Measurements from ENCODE around the gene BSPH1.
"Not testable (repeated sequence)": the region's sequence is repeated elsewhere in the genome, so short reads cannot be mapped to it uniquely, and the experiment has no call there.

Gene BSPH1, protein sequence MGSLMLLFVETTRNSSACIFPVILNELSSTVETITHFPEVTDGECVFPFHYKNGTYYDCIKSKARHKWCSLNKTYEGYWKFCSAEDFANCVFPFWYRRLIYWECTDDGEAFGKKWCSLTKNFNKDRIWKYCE

DNA sequence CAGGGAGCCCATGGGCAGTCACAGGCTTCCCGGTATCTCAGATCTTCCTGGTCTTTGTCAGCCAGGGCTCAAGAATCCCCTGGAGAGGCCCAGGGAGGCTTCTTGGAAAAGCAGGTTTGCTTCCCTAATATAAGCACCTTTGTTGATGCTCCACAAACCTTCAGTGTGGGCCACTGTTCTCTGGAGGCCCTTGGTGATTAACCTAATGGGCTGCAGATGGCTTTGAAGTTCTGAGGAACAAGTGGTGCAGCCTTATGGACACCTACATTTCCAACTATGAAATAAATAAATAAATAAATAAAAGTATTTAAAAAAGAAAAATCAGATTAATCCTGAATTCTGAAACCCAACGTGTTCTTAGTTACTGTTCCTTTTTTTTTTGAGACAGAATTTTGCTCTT lies at the start of gene BSPH1:
Gene BSPH1, minus strand, starts transcription at position 101 of the 400 bp plus-strand sequence. Its CDS starts 89 bp downstream, at position 12.
- in situ Hi-C loops (cut with HindIII; ENCODE audit: low sequenced_read_pairs): no loop called here

DNA sequence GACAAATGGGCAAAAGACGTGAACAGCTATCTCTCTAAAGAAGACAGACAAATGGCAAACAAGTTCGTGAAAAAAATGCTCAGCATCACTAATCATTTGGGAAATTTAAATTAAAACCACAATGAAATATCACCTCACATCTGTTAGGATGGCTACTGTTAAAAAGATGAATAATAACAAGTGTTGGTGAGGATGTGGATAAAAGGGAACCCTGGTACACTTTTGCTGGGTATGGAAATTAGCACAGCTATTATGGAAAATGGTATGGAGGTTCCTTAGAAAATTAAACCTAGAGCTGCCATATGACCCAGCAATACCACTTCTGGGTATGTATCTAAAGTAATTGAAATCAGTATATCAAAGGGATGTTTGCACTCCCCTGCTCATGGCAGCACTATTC lies 44.8 kb upstream of the BSPH1 start:
- in situ Hi-C loops (cut with HindIII; ENCODE audit: low sequenced_read_pairs): no loop called here

DNA sequence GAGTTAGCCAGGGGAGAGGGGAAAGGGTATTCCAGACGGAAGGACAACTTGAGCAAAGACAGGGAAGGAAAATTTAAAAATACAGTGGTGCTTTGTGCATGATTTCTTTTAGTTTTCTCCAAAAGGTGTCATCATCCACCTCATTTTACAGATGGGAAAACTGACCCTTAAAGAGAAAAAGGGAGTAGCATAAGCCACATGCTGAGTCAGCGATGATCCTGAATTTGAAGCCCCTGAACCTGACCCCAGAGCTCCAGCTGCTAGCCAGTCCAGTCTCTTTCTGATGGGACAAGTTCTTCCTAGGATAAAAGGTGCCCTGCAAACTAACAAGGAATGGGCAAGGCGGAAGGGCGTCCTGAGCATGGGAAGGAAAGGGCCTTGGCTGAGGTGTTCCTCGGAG lies 41.6 kb upstream of the BSPH1 start:
- in situ Hi-C loops (cut with HindIII; ENCODE audit: low sequenced_read_pairs): no loop called here

DNA sequence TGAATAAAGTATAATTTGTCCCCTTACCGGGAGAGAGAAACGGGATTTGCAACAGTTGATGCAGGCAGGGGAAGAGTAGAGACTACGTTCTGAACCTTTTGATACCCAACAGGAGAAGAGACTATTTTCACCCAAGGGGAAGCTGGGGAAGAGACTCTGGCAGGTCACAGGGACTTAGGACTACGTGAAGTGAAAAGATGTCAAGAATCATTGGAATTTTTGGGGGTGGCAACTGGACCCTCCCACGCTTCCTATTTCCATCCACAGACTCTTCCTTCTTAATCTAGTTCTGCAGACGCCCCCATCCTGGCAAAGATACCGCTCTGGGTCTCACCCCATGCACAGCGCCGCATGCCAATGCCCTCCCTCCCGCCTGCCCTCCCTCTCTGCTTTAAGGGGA lies 38.1 kb upstream of the BSPH1 start:
- in situ Hi-C loops (cut with HindIII; ENCODE audit: low sequenced_read_pairs): no loop called here

DNA sequence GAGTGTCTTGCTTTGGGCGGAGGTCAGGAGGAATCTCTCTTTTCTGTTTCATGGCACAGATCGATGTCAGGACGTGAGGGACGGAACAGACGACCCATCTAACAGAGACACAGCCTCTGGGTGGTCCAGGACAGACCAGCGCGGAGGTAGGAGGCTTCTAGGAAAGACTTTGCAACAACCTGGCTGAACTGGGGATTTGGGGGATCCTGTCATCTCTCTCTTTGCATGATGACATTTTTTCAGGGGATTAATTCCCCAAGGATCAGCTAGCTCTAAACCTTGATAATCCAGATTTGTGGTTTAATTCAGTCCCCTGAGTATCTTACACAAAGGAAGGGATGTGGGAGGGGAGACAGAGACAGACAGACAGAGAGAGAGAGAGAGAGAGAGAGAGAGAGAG lies 37.5 kb upstream of the BSPH1 start:
- in situ Hi-C loops (cut with HindIII; ENCODE audit: low sequenced_read_pairs): no loop called here

DNA sequence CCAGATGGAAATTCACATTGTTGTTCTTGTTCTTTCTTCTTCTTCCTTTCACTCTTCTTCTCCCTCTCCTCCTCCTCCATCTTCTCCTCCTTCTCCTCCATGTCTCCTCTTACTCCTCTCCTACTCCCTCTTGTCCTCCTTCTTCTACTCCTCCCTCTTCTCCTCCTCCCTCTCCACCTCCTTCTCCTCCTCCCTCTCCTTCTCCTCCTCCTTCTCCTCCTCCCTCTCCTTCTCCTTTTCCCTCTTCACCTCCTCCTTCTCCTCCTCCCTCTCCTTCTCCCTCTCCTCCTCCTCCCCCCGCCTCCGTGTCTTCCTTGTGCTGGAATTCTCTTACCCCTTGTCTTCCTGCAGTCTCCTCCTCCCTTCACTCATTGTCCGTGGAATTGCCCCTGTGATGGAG lies 33.5 kb upstream of the BSPH1 start:
- in situ Hi-C loops (cut with HindIII; ENCODE audit: low sequenced_read_pairs): no loop called here

DNA sequence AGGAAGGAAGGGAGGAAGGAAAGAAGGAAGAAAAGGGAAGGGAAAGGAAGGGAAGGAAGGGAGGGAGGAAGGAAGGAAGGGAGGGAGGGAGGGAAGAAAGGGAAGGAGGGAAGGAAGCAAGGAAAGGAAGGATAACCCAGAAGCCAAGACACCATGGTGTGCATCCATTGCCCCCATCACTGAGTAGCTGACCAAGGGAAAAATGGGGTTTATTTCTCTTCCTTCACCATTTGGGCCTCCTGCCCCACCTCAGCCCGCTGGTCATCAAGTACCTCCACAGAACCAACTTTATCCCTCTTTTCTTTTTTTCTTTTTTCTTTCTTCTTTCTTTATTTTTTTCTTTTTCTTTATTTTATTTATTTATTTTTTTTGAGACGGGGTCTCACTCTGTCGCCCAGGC lies 31.5 kb upstream of the BSPH1 start:
- in situ Hi-C loops (cut with HindIII; ENCODE audit: low sequenced_read_pairs): no loop called here

DNA sequence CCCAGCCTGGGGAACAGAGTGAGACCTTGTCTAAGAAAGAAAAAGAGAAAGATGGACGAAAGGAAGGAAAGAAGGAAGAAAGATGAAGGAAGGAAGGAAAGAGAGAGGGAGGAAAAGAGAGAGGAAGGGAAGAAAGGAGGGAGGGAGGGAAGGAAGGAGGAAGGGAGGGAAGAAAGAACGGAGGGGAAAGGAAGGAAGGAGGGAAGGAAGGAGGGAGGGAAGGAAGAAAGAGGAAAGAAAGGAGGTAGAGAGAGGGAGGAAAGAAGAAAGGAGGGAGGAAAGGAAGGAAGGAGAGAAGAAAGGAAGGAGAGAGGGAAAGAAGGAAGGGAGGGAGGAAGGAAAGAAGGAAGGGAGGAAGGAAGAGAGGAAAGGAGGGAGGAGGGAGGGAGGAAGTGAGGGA lies 31.0 kb upstream of the BSPH1 start:
- in situ Hi-C loops (cut with HindIII; ENCODE audit: low sequenced_read_pairs): no loop called here

DNA sequence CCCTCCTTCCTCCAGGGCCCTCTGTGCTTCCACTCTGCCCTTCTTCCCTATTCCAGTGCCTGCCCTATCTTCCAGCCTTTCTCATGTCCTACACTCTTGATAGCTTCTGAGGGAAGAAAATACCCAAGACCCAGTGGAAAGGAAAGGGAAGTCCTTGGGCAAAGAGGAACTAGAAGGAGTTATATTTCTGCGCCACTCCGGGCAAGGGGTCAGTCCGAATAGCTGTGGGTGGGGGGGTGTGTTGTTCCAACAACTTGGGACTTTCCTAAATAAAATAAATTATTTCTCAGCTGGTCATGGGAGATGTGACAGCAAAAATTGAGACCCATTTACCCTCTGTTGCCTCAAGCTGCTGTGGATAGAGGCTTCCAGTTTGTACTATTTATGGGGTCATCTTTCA lies 28.7 kb upstream of the BSPH1 start:
- in situ Hi-C loops (cut with HindIII; ENCODE audit: low sequenced_read_pairs): no loop called here

DNA sequence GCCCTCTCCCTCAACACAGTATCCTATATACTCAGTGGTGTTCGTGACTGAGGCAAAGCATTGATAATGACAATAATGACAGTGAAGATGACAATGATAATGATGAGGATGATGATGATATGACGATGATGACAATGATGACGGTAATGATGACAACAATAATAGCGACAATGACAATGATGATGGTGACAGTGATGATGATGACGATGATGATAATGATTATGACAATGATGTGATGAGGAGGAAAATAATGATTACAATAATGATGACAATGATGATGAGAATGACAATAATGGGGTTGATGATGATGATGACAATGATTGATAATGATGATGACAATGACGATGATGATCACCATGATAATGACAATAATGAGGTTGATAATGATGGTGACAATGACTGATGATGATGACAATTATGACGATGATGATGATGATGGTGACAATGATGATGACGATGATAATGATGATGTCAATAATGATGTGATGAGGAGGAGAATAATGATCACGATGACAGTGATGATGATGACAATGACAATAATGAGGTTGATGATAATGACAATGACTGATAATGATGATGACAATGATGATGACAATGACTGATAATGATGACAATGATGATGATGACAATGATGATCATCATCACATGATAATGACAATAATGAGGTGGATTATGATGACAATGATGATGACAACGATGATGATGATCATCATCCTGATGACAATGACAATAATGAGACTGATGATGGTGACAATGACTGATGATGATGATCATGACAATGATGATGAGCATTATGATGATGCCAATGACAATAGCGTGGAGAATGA lies 19.2 kb upstream of the BSPH1 start:
- in situ Hi-C loops (cut with HindIII; ENCODE audit: low sequenced_read_pairs): no loop called here

DNA sequence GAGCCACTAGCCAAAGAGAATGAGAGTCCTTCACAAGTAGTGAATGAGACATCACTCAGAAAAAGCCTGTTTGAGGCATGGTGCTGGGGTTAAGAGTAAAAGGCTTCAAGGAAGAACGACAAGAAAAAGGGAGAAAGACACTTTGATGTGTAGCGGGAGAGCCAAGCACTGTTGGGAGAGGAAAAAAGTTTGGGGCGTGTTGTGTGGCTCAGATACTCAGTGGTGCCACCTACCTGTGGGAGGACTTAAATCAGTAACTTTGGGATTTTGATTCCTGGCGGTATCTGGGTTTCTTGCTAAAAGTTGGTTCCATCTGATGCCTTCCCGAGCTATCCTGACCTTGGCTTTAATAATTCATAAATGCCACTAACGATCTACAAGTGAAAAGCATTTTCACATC lies 14.8 kb upstream of the BSPH1 start:
- in situ Hi-C loops (cut with HindIII; ENCODE audit: low sequenced_read_pairs): loop anchor here (10.0 kb wide), 1 partner anchor 78 kb away; no protein-coding TSS in a partner anchor

DNA sequence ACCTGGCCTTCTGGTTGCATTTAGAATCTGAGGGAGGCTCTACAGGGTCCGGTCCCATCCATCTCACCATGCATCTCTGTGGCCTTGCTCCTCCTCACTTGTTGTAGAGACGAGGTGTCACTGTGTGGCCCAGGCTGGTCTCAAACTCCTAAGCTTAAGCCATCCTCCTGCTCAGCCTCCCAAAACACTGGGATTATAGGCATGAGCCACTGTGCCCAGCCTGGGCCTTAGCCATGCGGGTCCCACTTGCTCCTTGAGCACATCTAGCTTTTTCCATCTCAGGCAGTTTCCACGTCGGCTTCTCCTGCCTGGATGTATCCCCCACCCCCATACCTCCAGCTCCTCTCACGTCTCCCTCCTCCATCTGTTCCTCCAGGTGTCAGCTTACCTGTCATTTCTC lies 12.3 kb upstream of the BSPH1 start:
- in situ Hi-C loops (cut with HindIII; ENCODE audit: low sequenced_read_pairs): loop anchor here (10.0 kb wide), 1 partner anchor 81 kb away; no protein-coding TSS in a partner anchor

DNA sequence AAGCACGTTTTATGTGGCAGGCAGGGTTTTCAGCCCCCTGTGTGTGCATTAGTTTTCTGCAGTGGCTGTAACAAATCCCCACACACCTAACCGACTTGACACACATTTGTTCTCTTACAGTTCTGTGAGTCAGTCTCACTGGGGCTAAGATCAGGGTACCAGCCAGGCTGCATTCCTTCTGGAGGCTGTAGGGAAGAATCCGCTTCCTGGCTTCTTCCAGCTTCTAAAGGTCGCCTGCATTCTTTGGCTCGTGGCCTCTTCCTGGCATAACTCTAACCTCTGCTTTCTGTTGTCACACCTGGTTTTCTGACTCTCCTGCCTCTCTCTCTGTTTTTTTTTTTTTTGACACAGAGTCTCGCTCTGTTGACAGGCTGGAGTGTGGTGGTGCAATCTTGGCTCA lies 8.9 kb upstream of the BSPH1 start:
- in situ Hi-C loops (cut with HindIII; ENCODE audit: low sequenced_read_pairs): loop anchor here (10.0 kb wide), 1 partner anchor 84 kb away; no protein-coding TSS in a partner anchor

DNA sequence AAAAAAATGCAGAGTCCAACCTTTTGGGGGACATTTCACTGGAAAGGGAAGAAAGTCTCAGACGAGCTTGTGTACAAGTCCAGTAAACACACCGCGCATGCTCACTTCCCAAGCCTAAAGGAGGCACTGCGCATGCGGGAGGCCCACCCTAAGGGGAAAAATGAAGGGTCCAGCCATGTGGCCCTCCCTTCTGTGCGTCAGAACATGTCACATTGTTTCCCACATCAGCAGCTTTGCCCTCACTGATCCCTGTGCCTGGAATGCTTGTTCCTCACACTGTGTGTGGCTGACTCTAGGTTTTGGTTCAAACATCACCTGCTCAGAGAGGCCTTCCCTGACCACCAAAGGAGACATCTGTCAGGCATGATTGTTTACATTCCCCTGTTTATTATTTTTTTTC lies 6.8 kb upstream of the BSPH1 start:
- in situ Hi-C loops (cut with HindIII; ENCODE audit: low sequenced_read_pairs): no loop called here

DNA sequence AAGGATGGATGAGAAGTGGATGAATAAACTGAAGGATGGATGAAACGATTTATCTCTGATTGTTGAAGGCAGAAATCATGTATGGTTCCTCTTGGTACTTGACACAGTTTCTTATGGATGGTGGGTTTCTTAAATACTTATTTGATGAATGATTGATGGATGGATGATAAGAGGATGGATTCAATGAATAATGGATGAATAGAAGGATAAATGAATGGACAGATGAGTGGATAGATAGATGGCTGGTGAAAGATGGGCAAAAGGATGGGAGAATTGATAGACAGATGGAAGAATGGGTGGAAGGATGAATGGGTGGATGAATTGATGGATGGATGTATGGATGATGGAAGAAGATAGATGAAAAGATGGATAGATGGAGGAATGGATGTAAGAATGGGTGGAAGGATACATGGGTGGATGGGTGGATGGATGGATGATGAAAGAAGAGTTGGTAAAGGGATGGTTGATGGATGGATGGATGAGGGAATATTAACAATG lies 4.3 kb upstream of the BSPH1 start:
- in situ Hi-C loops (cut with HindIII; ENCODE audit: low sequenced_read_pairs): no loop called here

DNA sequence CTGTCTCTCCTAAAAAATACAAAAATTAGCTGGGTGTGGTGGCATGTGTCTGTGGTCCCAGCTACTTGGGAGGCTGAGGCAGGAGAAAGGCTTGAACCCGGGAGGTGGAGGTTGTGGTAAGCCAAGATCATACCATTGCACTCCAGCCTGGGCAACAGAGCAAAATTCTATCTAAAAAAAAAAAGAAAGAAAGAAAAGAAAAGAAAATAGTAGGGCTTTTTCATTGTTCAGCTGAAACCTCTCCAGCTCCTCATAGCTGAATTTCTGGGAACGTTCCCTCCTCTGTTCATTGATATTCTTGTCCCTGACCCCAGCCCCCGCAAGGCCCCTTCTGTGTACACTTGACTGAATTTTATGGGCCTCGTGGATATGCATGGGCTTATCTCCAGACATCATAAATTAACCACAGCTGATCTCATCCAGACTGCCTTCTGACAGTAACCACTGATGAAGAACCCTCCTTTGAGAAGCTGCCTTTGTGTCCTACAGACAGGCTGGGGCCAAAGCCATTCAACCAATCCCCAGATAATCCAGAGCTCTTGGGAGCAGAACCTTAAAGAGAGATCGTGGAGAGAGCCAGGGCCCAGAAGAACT lies 2.3 kb upstream of the BSPH1 start, which contains the start of gene ELSPBP1:
Gene ELSPBP1, plus strand, starts transcription at position 424 of the 594 bp plus-strand sequence. CDS start 14,036 bp downstream, outside the sequence.
- in situ Hi-C loops (cut with HindIII; ENCODE audit: low sequenced_read_pairs): no loop called here

DNA sequence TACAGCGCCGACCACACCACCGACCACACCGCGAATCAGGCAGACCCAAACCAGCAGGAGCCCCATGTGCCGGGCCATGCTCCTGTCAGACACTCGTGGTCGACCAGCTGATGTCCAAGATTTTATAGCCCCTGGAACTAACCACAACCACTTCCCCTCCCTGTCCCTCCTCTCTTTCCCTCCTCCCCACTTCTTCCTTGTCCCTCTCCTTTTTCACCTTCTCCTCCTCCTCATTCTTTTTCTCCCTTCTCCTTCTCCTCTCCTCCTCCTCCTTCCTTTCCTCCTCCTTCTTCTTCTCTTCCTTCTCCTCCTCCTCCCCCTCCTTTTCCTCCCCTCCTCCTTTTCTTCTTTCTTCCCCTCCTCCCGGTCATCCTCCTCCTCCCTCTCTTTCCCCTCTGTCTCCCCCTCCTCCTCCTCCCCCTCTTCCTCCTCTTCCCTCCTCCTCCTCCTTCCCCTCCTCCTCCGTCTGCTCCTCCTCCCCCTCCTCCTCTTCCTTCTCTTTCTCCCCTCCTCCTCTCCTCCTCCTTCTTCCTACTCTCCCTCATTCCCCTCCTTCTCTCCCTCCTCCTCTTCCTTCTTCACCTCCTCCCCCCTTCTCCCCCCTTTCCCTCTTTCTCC lies 670 bp downstream of the BSPH1 start:
- in situ Hi-C loops (cut with HindIII; ENCODE audit: low sequenced_read_pairs): no loop called here

DNA sequence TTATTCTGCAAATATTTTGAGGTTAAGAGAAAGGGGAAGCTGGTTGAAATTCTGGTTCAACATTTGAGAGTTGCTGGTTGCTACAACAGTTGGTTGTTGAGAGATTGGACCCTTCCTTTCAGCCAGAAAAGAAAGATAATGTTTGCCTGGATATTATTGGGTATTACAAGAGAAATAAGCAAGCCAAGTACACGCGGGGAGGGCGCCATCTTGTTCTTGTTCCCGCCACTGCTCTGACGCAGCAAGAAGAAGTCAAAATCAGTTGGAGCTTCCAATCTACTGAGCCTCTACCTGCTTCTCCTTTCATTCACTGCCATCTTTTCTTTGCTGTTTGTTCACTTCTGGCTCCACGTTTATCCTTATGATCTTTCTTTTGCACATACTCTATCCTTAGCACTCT lies 18.4 kb downstream of the BSPH1 start:
- in situ Hi-C loops (cut with HindIII; ENCODE audit: low sequenced_read_pairs): no loop called here

DNA sequence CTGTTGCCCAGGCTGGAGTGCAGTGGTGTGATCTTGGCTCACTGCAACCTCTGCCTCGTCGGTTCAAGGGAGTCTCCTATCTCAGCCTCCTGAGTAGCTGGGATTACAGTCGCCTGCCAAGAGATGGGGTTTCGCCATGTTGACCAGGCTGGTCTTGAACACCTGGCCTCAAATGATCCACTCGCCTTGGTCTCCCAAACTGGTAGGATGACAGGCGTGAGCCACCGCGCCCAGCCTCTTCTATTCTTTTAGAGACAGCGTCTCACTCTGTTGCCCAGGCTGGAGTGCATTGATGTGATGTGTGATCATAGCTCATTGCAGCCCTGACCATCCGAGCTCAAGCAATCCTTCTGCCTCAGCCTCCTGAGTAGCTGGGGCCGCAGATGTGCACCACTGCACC lies 36.0 kb downstream of the BSPH1 start:
- in situ Hi-C loops (cut with HindIII; ENCODE audit: low sequenced_read_pairs): not testable (repeated sequence)

DNA sequence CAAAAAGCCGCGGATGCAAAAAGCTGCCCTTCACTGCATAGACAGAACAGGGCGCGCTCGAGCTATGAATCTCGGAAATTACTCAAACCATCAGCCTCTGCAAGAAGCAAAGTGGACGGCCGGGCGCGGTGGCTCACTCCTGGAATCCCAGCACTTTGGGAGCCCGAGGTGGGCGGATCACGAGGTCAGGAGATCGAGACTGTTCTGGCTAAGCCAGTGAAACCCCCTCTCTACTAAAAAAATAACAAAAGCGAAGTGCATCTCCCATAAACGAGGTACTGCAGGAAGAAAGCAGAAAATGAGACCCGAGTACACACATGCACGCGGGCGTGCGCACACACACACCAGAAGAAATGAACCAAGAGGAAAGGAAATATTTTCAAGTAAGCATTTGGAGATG lies 39.8 kb downstream of the BSPH1 start:
- in situ Hi-C loops (cut with HindIII; ENCODE audit: low sequenced_read_pairs): not testable (repeated sequence)

DNA sequence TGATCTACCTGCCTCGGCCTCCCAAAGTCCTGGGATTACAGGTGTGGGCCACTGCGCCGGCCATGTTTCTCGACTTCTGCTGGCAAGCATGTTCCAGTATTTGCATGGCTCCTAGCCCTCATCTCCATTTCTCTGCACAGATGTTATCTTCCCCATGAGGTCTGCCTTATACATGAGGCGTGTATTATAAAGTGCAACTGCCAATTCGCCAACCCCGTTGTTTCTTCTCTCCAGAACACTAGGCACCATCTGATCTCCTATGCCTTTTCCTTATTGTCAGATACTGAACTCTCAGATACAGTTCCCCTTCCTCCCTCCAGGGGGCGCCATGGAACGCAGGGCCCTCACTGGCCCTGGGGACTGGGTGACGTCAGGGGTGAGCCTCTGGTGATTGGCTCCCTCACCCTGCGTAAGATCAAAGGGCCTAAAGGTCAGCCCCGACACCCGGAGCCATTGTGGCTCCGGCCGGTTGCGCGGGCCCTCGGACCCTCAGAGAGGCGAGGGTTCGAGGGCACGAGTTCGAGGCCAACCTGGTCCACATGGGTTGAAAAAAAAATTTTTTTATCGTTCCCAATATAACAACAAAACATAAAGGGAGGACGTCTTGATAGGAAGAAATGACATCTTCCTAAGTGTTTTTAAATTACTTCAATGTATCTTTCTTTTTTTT lies 42.0 kb downstream of the BSPH1 start:
- in situ Hi-C loops (cut with HindIII; ENCODE audit: low sequenced_read_pairs): not testable (repeated sequence)
